Activated naive CD4-positive, alpha-beta T cell treated with anti-CD3 and anti-CD28 coated beads, Interleukin-2, amount 50 U/mL, for 24 hours (primary cell): ENCODE measurements around the gene ANKZF1.

Experiments used
- H3K27ac Mint-ChIP-seq: one replicate; pipeline ENCODE4 v1.8.0; 2021; ENCODE audit warnings: mild to moderate bottlenecking, mixed read lengths
- H3K27me3 Mint-ChIP-seq: one replicate; pipeline ENCODE4 v1.8.0; 2021; ENCODE audit warnings: mixed read lengths
- H3K36me3 Mint-ChIP-seq: one replicate; pipeline ENCODE4 v1.8.0; 2021; ENCODE audit warnings: mixed read lengths
- H3K4me1 Mint-ChIP-seq: one replicate; pipeline ENCODE4 v1.8.0; 2021; ENCODE audit warnings: mixed read lengths
- H3K4me3 Mint-ChIP-seq: one replicate; pipeline ENCODE4 v1.8.0; 2021; ENCODE audit warnings: mild to moderate bottlenecking, mixed read lengths
- H3K9me3 Mint-ChIP-seq: one replicate; pipeline ENCODE4 v1.8.0; 2021; ENCODE audit warnings: mixed read lengths

ANKZF1 gene

DNA sequence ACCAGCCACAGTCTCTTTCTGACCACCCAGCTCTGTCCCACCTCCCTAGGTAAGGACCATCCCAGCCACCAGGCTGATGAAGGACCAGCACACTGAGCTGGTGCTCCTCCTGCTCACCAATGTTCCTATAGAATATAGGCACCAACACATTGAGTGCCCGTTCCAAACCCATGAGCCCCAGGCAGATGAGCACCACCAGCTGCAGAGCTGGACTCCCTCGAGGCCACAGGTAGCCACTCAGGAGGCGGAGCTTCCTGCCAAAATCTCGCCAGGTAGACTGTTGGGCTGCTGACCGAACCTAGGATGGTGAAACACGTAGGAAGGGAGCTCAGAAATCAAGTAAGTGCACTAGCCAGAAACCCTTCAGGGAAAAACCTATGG, 13.1 kb upstream of the ANKZF1 start:
- peak overlapping the region; percentile 60 for H3K4me3 Mint-ChIP-seq
- peaks cover 18% of the 10 kb centered on the region for H3K4me1 Mint-ChIP-seq

GRCh38 chr2:219218217-219218731, 11.3 kb upstream of the ANKZF1 start:
- Mint-ChIP-seq H3K36me3 (peaks cover 4% of the 10 kb centered on the region), H3K27ac (peak overlapping the region; percentile 52), H3K9me3 (no peaks in the 10 kb centered on the region), H3K4me3 (peak overlapping the region; percentile 79), H3K4me1 (peaks cover 17% of the 10 kb centered on the region), H3K27me3 (no peaks in the 10 kb centered on the region)

More for the DNA sequence above, 13.1 kb upstream of the ANKZF1 start:
- Mint-ChIP-seq H3K27ac (no peak overlapping the region), H3K9me3 (no peaks in the 10 kb centered on the region), H3K36me3 (peaks cover 6% of the 10 kb centered on the region), H3K27me3 (no peaks in the 10 kb centered on the region)

DNA sequence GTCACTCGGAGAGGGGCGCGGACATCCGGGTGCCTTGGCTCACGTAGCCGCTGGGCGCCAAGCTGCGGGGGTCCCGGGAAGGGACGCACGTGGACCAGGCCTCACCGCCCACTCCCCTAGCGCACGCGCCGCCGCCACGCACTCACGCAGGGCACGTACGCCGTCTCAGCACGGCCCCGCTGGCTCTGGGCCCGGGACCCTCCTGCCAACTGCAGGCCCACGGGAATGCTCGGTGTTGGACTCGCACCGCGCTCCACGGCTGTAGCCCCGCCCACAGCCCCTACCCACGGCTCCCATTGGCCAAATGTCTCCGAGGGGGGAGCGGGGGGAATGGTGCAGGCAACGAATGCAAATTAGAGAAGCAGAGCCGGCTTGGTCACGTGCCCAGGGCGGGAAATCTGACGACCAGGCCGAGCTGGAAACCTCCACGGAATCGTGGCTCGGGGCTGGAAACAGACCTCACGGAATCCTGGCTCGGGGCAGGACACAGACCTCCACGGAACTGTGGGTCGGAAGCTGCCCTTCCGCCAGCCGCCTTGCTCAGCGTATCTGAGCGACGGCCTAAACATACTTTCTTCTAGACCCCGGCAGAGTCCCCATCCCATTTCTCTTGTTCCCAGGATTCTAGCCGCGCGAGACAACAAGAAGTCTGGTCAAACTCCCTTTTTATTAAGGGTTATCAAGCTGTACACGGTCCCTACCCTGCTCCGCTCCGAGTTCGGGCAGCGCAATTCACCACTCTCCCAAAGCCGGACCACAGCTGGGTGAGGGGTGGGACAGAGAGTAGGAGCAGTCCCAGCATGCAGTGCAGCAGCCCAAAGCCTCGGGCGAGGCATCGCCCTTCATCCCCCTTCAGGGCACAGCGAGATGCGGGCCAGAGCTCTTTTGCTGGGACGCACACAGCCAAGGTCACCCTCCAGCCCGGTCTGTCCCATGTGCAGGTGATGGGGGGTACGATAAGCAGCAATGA, 10.6 kb upstream of the ANKZF1 start, which contains the start of gene ABCB6:
TSS of gene ABCB6 (minus strand) at position 227 of the 970 bp plus-strand sequence. CDS start 285 bp downstream, outside the sequence.
- peaks cover 7% of the 10 kb centered on the region for H3K36me3 Mint-ChIP-seq
- no peaks in the 10 kb centered on the region for H3K9me3 Mint-ChIP-seq
- peaks cover 17% of the 10 kb centered on the region for H3K4me1 Mint-ChIP-seq

GRCh38 chr2:219219784-219220532, 9.6 kb upstream of the ANKZF1 start:
- H3K27ac Mint-ChIP-seq, result no peak overlapping the region
- H3K36me3 Mint-ChIP-seq, result peaks cover 10% of the 10 kb centered on the region
- peak overlapping the region; percentile 79 for H3K4me3 Mint-ChIP-seq
- no peaks in the 10 kb centered on the region for H3K9me3 Mint-ChIP-seq
- H3K4me1 Mint-ChIP-seq, result peaks cover 17% of the 10 kb centered on the region
- no peaks in the 10 kb centered on the region for H3K27me3 Mint-ChIP-seq

More for the DNA sequence above, 10.6 kb upstream of the ANKZF1 start, which contains the start of gene ABCB6:
- Mint-ChIP-seq H3K27me3 (no peaks in the 10 kb centered on the region), H3K27ac (peak within 1 kb of the TSS; percentile 52), H3K4me3 (peak within 1 kb of the TSS; percentile 79)

- Mint-ChIP-seq H3K4me3 (no peak overlapping the region), H3K27ac (no peak overlapping the region), H3K36me3 (peaks cover 11% of the 10 kb centered on the region), H3K27me3 (no peaks in the 10 kb centered on the region), H3K4me1 (peaks cover 17% of the 10 kb centered on the region), H3K9me3 (no peaks in the 10 kb centered on the region)
Observed at GRCh38 chr2:219220652-219221402, 8.8 kb upstream of the ANKZF1 start.

GRCh38 chr2:219221957-219222518, 7.6 kb upstream of the ANKZF1 start:
- no peaks in the 10 kb centered on the region for H3K27me3 Mint-ChIP-seq
- no peaks in the 10 kb centered on the region for H3K9me3 Mint-ChIP-seq
- H3K27ac Mint-ChIP-seq, result no peak overlapping the region
- H3K36me3 Mint-ChIP-seq, result peaks cover 15% of the 10 kb centered on the region
- no peak overlapping the region for H3K4me3 Mint-ChIP-seq
- H3K4me1 Mint-ChIP-seq, result peaks cover 19% of the 10 kb centered on the region

GRCh38 chr2:219223831-219224610, 5.6 kb upstream of the ANKZF1 start:
- Mint-ChIP-seq H3K4me3 (no peak overlapping the region), H3K27me3 (no peaks in the 10 kb centered on the region), H3K36me3 (peaks cover 15% of the 10 kb centered on the region), H3K4me1 (peaks cover 26% of the 10 kb centered on the region), H3K9me3 (no peaks in the 10 kb centered on the region), H3K27ac (no peak overlapping the region)

- Mint-ChIP-seq H3K27me3 (no peaks in the 10 kb centered on the region), H3K4me3 (no peak overlapping the region), H3K4me1 (peaks cover 28% of the 10 kb centered on the region), H3K36me3 (peaks cover 13% of the 10 kb centered on the region), H3K27ac (no peak overlapping the region), H3K9me3 (no peaks in the 10 kb centered on the region)
Observed at GRCh38 chr2:219225350-219225749, 4.3 kb upstream of the ANKZF1 start.

GRCh38 chr2:219228041-219228910, 1.3 kb upstream of the ANKZF1 start:
- Mint-ChIP-seq H3K4me3 (peak overlapping the region; percentile 84), H3K4me1 (peaks cover 51% of the 10 kb centered on the region), H3K27ac (no peak overlapping the region), H3K27me3 (no peaks in the 10 kb centered on the region), H3K36me3 (peaks cover 12% of the 10 kb centered on the region), H3K9me3 (no peaks in the 10 kb centered on the region)

- Mint-ChIP-seq H3K4me1 (peaks cover 57% of the 10 kb centered on the region), H3K27ac (no peak overlapping the region), H3K36me3 (peaks cover 14% of the 10 kb centered on the region), H3K9me3 (no peaks in the 10 kb centered on the region), H3K4me3 (peak overlapping the region; percentile 84), H3K27me3 (no peaks in the 10 kb centered on the region)
Observed at GRCh38 chr2:219228911-219229304, 698 bp upstream of the ANKZF1 start.

DNA sequence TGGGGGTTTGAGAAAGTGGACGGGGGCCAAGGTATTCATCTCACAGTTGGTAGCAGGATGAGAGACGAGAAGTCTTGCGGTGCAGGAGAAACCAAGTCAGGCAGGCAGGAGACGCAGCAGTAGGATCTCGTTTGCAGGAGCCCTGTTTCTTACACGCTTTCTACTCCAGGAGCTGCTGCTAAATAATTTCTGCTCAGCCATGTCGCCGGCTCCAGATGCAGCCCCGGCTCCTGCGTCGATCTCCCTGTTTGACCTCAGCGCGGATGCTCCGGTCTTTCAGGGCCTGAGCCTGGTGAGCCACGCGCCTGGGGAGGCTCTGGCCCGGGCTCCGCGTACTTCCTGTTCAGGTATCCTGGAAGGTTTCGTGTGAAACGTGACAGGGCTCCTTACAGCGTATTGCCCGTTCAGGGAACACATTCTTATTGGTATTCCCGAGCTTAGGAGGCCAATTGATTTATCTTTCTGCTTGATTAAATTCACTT, 494 bp downstream of the ANKZF1 start:
- H3K36me3 Mint-ChIP-seq, result peaks cover 16% of the 10 kb centered on the region
- no peaks in the 10 kb centered on the region for H3K27me3 Mint-ChIP-seq
- H3K4me1 Mint-ChIP-seq, result peaks cover 63% of the 10 kb centered on the region
- H3K4me3 Mint-ChIP-seq, result peak overlapping the region; percentile 100
- peak overlapping the region; percentile 100 for H3K27ac Mint-ChIP-seq
- H3K9me3 Mint-ChIP-seq, result no peaks in the 10 kb centered on the region

DNA sequence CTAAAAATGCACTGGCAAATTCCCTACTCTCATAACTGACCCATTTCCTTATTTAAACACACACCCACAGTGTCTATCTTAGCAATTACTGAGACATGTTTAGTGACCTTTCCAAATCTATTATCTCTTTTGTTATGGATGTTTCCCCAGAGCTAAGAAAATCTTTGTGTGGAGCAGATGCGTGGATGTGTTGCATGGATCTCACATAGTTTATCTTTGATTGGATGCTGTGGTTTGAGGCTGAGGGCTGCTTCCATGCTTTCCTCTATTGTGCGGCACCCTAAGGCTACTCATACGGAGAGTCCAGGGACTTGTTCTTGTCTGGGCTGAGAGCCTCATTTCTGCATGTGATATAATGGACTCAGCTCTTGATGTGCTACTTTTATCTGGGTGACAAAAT, 4.7 kb downstream of the ANKZF1 start:
- Mint-ChIP-seq H3K4me1 (peaks cover 40% of the 10 kb centered on the region), H3K9me3 (no peaks in the 10 kb centered on the region), H3K4me3 (no peak overlapping the region), H3K27me3 (no peaks in the 10 kb centered on the region), H3K27ac (no peak overlapping the region), H3K36me3 (peaks cover 20% of the 10 kb centered on the region)

GRCh38 chr2:219243291-219243761, 13.7 kb downstream of the ANKZF1 start:
- H3K4me1 Mint-ChIP-seq, result peaks cover 45% of the 10 kb centered on the region
- no peak overlapping the region for H3K27ac Mint-ChIP-seq
- H3K9me3 Mint-ChIP-seq, result no peaks in the 10 kb centered on the region
- no peaks in the 10 kb centered on the region for H3K36me3 Mint-ChIP-seq
- no peaks in the 10 kb centered on the region for H3K27me3 Mint-ChIP-seq
- H3K4me3 Mint-ChIP-seq, result peak overlapping the region; percentile 55
